ENCODE results near the gene POP5.
A peak's percentile ranks its signal among the peaks of the same experiment; 100 is the strongest.
"Not testable (repeated sequence)": the region's sequence is repeated elsewhere in the genome, so short reads cannot be mapped to it uniquely, and the experiment has no call there.

Gene POP5

GRCh38 chr12:120532701-120533238, 48.4 kb downstream of the POP5 start:
- in situ Hi-C loops (cut with HindIII; ENCODE audit: low sequenced_read_pairs) = no loop called here
- H3K4me3 ChIP-seq (ENCODE audit: low read depth, low read length) = no peak overlapping the region
- TF ChIP-seq CTCF (IDR thresholded peaks at IDR 0.05; ENCODE audit: low read depth, low read length) = no peak
- DNase-seq (ENCODE audit: low read depth, low spot score) = no peak

- in situ Hi-C loops (cut with HindIII; ENCODE audit: low sequenced_read_pairs) = not testable (repeated sequence)
Measured at GRCh38 chr12:120530418-120530761, 50.8 kb downstream of the POP5 start.

DNA sequence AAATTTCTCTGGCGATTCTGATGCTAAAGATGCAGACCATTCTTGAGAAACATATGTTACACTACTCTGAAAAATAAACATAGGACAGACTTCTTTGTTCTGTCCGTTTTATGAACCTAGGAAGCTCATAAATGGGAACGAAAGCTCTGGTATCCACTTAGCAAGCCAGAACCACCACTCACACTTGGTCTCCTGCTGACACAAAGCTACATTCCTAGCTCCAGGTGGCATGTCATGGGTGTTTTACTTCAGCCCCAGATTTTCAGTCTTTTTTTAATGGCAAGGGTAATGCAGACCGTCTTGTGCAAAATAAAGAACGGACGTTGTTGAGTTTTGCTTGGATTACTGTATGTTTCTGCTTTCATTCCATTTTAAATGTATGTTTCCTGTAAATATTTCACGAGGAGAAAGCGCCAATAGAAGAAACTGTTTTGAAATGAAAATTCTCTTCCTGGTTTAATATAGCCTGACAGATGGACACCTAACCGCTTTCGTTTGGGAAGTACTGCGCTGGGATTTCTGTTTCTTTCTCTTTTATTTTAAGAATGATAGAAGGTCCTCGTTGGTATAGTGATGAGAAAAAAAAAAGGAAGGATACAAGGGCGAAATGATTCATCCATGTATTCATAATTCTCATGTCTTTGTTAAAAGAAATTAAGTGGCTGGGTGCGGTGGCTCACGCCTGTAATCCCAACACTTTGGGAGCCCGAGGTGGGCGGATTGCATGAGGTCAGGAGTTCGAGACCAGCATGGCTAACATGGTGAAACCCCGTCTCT, 51.4 kb downstream of the POP5 start:
- in situ Hi-C loops (cut with HindIII; ENCODE audit: low sequenced_read_pairs) = no loop called here
- DNase-seq (ENCODE audit: low read depth, low spot score) = peak; percentile 64

More at GRCh38 chr12:120530418-120530761, 50.8 kb downstream of the POP5 start:
- not testable (repeated sequence) for H3K4me3 ChIP-seq (ENCODE audit: low read depth, low read length); DNase-seq (ENCODE audit: low read depth, low spot score)

DNA sequence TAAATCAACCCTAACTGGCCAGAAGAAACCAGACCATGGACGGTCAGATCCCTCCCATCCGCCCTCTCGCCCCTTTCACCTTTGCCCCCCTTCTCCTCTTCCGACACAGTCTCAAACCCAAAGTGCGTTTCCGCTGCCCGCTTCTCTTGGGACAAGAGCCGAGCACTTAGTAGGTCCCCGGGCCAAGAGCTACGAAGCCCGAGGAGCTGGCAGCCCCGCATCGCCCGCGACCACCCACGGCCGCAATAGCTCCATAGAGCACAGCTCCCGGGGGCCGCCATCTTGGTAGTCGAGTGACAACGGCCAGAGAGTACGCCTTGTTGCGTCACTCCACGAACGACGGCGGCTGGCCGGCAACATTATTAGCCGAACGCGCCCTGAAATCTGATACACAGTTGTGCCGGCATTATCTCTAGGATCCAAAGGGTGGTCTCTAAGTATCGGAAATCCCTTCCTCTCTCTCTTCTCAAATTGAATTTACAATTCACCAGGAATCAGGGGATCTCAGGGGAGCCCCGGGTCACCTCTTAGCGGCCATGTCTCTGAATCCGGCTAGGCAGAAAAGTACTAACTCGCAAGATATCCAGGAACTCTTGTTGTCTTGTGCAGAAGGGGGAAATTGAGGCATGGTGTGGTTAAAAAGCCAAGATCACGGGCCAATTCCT, 52.2 kb downstream of the POP5 start, which contains the start of gene COQ5:
Gene COQ5 (minus strand): TSS at position 298 of the 665 bp plus-strand sequence. CDS start 17 bp downstream, at position 281.
- in situ Hi-C loops (cut with HindIII; ENCODE audit: low sequenced_read_pairs) = no loop called here
- no peak for TF ChIP-seq CTCF (IDR thresholded peaks at IDR 0.05; ENCODE audit: low read depth, low read length)
- peak within 1 kb of the TSS; percentile 87 for H3K4me3 ChIP-seq (ENCODE audit: low read depth, low read length)
- DNase-seq (ENCODE audit: low read depth, low spot score) = peak; percentile 88

More for the DNA sequence above, 51.4 kb downstream of the POP5 start:
- TF ChIP-seq CTCF (IDR thresholded peaks at IDR 0.05; ENCODE audit: low read depth, low read length) = no peak
- peak overlapping the region; percentile 87 for H3K4me3 ChIP-seq (ENCODE audit: low read depth, low read length)
